Esophagus muscularis mucosa (tissue), 4 donors: ENCODE results near the gene TMEM69.
"Not testable (repeated sequence)": the region's sequence is repeated elsewhere in the genome, so short reads cannot be mapped to it uniquely, and the experiment has no call there.

Experiments
- CTCF ChIP-seq, 3 experiments: fragments of 200-600 bp in 2 of 3; fragments of 450-650 bp in 1 of 3; sonication (generic) in 2 of 3; IDR thresholded peaks; one replicate each; pipeline ENCODE4 v1.5.1; 2017 to 2019; ENCODE audit warnings: antibody characterized with exemption in 3 of 3, mild to moderate bottlenecking in 2 of 3, moderate library complexity in 1 of 3
- EP300 ChIP-seq: sonication (generic); formaldehyde crosslinking; IDR thresholded peaks from one replicate; pipeline ENCODE4 v1.6.1; 2017; ENCODE audit warnings: antibody characterized with exemption
- POLR2A ChIP-seq: fragments of 450-650 bp; IDR thresholded peaks from one replicate; pipeline ENCODE4 v1.6.1; 2017; ENCODE audit warnings: antibody characterized with exemption, moderate library complexity, mild to moderate bottlenecking, low read depth
- POLR2AphosphoS5 ChIP-seq, 2 donors: sonication (generic); formaldehyde crosslinking; IDR thresholded peaks; one replicate each; pipeline ENCODE4 v1.6.1; 2017; ENCODE audit warnings: antibody characterized with exemption in 2 of 2

GRCh38 chr1:45693811-45694210 lies 5.8 kb downstream of the TMEM69 start:
- not testable (repeated sequence) for TF ChIP-seq CTCF (IDR thresholded peaks at IDR 0.05); POLR2A; POLR2AphosphoS5 (IDR thresholded peaks at IDR 0.05); EP300
